NB4 (cell line): ENCODE measurements around the gene MANEA.

Experiments used
- DNase-seq: peaks from one replicate; pipeline ENCODE4 v3.0.0; 2010; ENCODE audit warnings: low read depth
- H3K4me3 ChIP-seq: one replicate; pipeline ENCODE4 v1.5.1; 2011; ENCODE audit warnings: mild to moderate bottlenecking, low read depth, low read length, moderate library complexity
- CTCF ChIP-seq: IDR thresholded peaks from one replicate; pipeline ENCODE4 v1.5.1; 2012; ENCODE audit warnings: low read depth, low read length
- MAX ChIP-seq: IDR thresholded peaks from 2 replicates; pipeline ENCODE4 v1.6.1; 2011; ENCODE audit warnings: low read depth, low read length
- MYC ChIP-seq: IDR thresholded peaks from 2 replicates; pipeline ENCODE4 v1.6.1; 2011; ENCODE audit warnings: low read depth, low read length
- POLR2A ChIP-seq: IDR thresholded peaks from 2 replicates; pipeline ENCODE4 v1.6.1; 2011; ENCODE audit warnings: mild to moderate bottlenecking; ENCODE audit not compliant: insufficient read length; ENCODE audit errors: extremely low read depth

The MANEA gene, protein sequence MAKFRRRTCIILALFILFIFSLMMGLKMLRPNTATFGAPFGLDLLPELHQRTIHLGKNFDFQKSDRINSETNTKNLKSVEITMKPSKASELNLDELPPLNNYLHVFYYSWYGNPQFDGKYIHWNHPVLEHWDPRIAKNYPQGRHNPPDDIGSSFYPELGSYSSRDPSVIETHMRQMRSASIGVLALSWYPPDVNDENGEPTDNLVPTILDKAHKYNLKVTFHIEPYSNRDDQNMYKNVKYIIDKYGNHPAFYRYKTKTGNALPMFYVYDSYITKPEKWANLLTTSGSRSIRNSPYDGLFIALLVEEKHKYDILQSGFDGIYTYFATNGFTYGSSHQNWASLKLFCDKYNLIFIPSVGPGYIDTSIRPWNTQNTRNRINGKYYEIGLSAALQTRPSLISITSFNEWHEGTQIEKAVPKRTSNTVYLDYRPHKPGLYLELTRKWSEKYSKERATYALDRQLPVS

GRCh38 chr6:95577304-95578105 lies at the start of gene MANEA:
TSS of gene MANEA (plus strand) at chr6:95577535. CDS start at chr6:95586440, 8,905 bp downstream.
- DNase-seq = peak; percentile 92
- TF ChIP-seq POLR2A = peak; percentile 53
- TF ChIP-seq MAX = no peak
- TF ChIP-seq CTCF = no peak
- TF ChIP-seq MYC = no peak; the same call in 1 of the 2 replicates
- peak within 1 kb of the TSS; percentile 92 for H3K4me3 ChIP-seq

DNA sequence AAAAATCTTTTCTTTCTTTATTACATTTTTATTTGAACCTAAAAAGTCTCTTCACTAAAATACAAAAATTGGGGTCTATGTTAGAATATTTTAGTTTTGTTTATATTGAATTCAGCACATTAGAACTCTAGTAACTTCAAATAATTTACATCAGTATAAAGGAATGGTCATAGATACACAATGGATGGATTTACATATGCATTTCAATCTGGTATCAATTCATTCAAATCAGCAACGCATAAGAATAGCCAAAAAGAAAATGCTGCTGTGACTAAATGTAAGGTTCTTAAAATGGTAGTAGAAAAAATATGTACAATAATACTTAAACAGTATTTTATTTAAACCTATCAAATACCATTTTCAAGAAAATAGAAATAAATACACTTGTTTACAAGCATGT lies 47.6 kb upstream of the MANEA start:
- no peak overlapping the region for H3K4me3 ChIP-seq
- DNase-seq = no peak
- TF ChIP-seq CTCF (no peak), POLR2A (no peak), MYC (no peak), MAX (no peak)

DNA sequence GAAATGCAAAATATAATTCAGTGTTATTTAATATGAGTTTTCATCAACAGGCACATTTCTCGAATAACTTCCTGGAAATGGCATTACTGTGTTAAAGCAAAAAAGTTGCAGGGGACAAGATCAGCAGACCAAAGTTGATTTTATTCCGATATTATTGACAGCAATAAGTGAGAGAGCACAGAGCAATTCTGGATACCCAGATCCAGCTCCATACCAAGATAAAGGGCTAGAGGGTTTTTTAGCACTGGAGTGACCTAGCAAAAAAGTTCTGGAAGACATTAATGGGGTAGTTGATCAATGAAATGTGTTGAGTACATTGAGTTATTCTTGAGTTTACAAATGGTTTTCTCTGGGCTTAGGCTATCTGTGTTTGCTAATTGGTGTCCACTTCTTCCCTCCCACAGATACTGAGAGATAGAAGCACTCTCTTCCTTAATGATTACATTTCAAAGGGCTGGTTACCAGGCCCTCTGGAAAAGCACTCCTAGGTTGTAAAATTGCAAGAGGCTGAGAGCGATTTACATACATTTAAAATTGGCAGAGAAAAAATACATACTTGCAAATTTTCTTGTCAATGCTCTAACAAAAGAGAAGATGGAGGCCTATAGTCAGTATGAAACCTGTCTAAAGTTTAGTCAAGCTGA lies 47.0 kb upstream of the MANEA start:
- no peak overlapping the region for H3K4me3 ChIP-seq
- TF ChIP-seq MYC (no peak), POLR2A (no peak), CTCF (no peak), MAX (no peak)
- DNase-seq = no peak

- no peak overlapping the region for H3K4me3 ChIP-seq
- TF ChIP-seq POLR2A = no peak
- no peak for TF ChIP-seq CTCF
- TF ChIP-seq MYC = no peak
- no peak for TF ChIP-seq MAX
- no peak for DNase-seq
These were observed 33.5 kb upstream of the MANEA start for GRCh38 chr6:95543798-95544197.

DNA sequence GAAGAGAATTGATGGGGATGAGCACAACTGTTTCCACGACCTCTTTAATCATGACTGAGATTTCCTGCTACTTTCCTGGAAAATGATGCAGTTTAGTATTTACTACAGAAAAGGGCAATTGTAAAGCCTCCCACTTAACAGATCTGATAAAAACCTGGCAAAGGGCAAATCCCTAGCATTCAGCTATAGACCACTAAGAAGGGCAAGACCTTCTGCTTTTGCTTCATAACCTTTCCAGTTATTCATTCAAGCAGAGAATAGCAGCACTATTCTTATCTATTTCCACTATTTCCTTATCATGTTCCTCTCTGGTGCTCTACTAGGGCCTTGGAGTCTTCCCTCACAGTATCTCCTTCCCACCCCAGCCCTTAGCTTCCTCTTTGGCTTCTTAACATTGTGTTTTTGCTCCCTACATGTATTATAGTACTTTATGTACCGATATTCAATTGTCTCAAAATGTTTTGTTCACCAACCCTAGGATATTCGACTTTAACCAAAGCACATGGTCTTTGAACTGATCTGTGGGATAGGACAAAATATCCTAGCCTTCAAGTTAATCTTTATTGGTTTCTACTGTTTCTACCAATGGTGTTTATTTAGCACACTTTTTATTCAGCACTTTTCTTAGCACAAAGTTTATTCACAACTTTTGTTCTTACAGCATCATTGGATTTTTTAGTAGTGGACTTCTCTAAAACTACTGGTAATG lies 32.7 kb upstream of the MANEA start:
- H3K4me3 ChIP-seq = no peak overlapping the region
- no peak for DNase-seq
- no peak for TF ChIP-seq CTCF
- no peak for TF ChIP-seq POLR2A
- TF ChIP-seq MYC = no peak
- no peak for TF ChIP-seq MAX
